Myocyte (in vitro differentiated cells): ENCODE data around the gene NR2F1-AS1. TPM values are rescaled to one million over a fixed set of nuclear protein-coding genes. Genes with fewer than 3 reads are reported as not detected.

Source experiments
- DNase-seq: peaks from one replicate; pipeline ENCODE4 v3.0.0-alpha.2; 2012; ENCODE audit warnings: low read depth
- total RNA-seq: library from RNA; depleted of rRNA; stranded (reverse); fragments of >200 nt; gene quantifications from 2 replicates; pipeline ENCODE4 v1.2.3, GENCODE V29; 2014

NR2F1-AS1 gene
- total RNA-seq, 1 donor from 2014 or later = 3.2 TPM

GRCh38 chr5:93431250-93431649 is 149.8 kb downstream of the NR2F1-AS1 start:
- DNase-seq = no peak

GRCh38 chr5:93430673-93431199 is 150.3 kb downstream of the NR2F1-AS1 start:
- DNase-seq = no peak

GRCh38 chr5:93430118-93430517 is 150.9 kb downstream of the NR2F1-AS1 start:
- no peak for DNase-seq

- DNase-seq = no peak
Observed at GRCh38 chr5:93428868-93429267, 152.2 kb downstream of the NR2F1-AS1 start.

- no peak for DNase-seq
Observed at GRCh38 chr5:93427316-93427715, 153.7 kb downstream of the NR2F1-AS1 start.

- DNase-seq = no peak
Observed at GRCh38 chr5:93425096-93425495, 155.9 kb downstream of the NR2F1-AS1 start.

- DNase-seq = no peak
Observed at GRCh38 chr5:93423300-93423699, 157.7 kb downstream of the NR2F1-AS1 start.

GRCh38 chr5:93422652-93423280 is 158.3 kb downstream of the NR2F1-AS1 start:
- DNase-seq = no peak

GRCh38 chr5:93421987-93422401 is 159.0 kb downstream of the NR2F1-AS1 start:
- DNase-seq = no peak

GRCh38 chr5:93421468-93421867 is 159.6 kb downstream of the NR2F1-AS1 start:
- no peak for DNase-seq

- DNase-seq = no peak
Observed at GRCh38 chr5:93417490-93417889, 163.5 kb downstream of the NR2F1-AS1 start.

- DNase-seq = no peak
Observed at GRCh38 chr5:93415819-93416218, 165.2 kb downstream of the NR2F1-AS1 start.

GRCh38 chr5:93411716-93412115 is 169.3 kb downstream of the NR2F1-AS1 start:
- no peak for DNase-seq

- no peak for DNase-seq
Observed at GRCh38 chr5:93409691-93410090, 171.3 kb downstream of the NR2F1-AS1 start.

- DNase-seq = no peak
Observed at GRCh38 chr5:93407454-93407853, 173.6 kb downstream of the NR2F1-AS1 start.

- DNase-seq = no peak
Observed at GRCh38 chr5:93406971-93407401, 174.0 kb downstream of the NR2F1-AS1 start.

GRCh38 chr5:93404246-93404645 is 176.8 kb downstream of the NR2F1-AS1 start:
- no peak for DNase-seq

GRCh38 chr5:93403141-93403928 is 177.7 kb downstream of the NR2F1-AS1 start:
- peak; percentile 15 for DNase-seq

- DNase-seq = no peak
Observed at GRCh38 chr5:93402451-93402850, 178.6 kb downstream of the NR2F1-AS1 start.

GRCh38 chr5:93401634-93402213 is 179.3 kb downstream of the NR2F1-AS1 start:
- DNase-seq = no peak

GRCh38 chr5:93399675-93400074 is 181.3 kb downstream of the NR2F1-AS1 start:
- DNase-seq = no peak

GRCh38 chr5:93395971-93396379 is 185.0 kb downstream of the NR2F1-AS1 start:
- DNase-seq = no peak
